GM19035 (cell line): ENCODE measurements around the gene PRKCQ.
A peak's percentile ranks its signal among the peaks of the same experiment; 100 is the strongest.
"Not testable (repeated sequence)": the region's sequence is repeated elsewhere in the genome, so short reads cannot be mapped to it uniquely, and the experiment has no call there.

Experiments
- ATAC-seq: cut with Tn5 transposase; IDR thresholded peaks from one replicate; pipeline ENCODE4 v1.9.1; 2021; ENCODE audit not compliant: unreplicated experiment

The PRKCQ gene

GRCh38 chr10:6597478-6597877 is 17.4 kb upstream of the PRKCQ start:
- no peak for ATAC-seq

GRCh38 chr10:6595499-6595898 is 15.4 kb upstream of the PRKCQ start:
- ATAC-seq = no peak

- no peak for ATAC-seq
Observed at GRCh38 chr10:6593241-6593671, 13.2 kb upstream of the PRKCQ start.

- ATAC-seq = no peak
Observed at GRCh38 chr10:6592080-6592479, 12.0 kb upstream of the PRKCQ start.

- ATAC-seq = no peak
Observed at GRCh38 chr10:6591668-6592067, 11.6 kb upstream of the PRKCQ start.

- ATAC-seq = no peak
Observed at GRCh38 chr10:6590100-6590499, 10.0 kb upstream of the PRKCQ start.

GRCh38 chr10:6589287-6590094 is 9.4 kb upstream of the PRKCQ start:
- no peak for ATAC-seq

- no peak for ATAC-seq
Observed at GRCh38 chr10:6588845-6589244, 8.8 kb upstream of the PRKCQ start.

GRCh38 chr10:6588082-6588481 is 8.0 kb upstream of the PRKCQ start:
- ATAC-seq = no peak

- no peak for ATAC-seq
Observed at GRCh38 chr10:6586501-6586900, 6.4 kb upstream of the PRKCQ start.

GRCh38 chr10:6583447-6583846 is 3.4 kb upstream of the PRKCQ start:
- no peak for ATAC-seq

- not testable (repeated sequence) for ATAC-seq
Observed at GRCh38 chr10:6582913-6583312, 2.8 kb upstream of the PRKCQ start.

GRCh38 chr10:6582298-6582697 is 2.2 kb upstream of the PRKCQ start:
- ATAC-seq = no peak

- ATAC-seq = no peak
Observed at GRCh38 chr10:6581778-6582228, 1.7 kb upstream of the PRKCQ start.

GRCh38 chr10:6581223-6581622 is 1.1 kb upstream of the PRKCQ start:
- ATAC-seq = not testable (repeated sequence)

- peak; percentile 92 for ATAC-seq
Observed at GRCh38 chr10:6580279-6581029, 378 bp upstream of the PRKCQ start.

- ATAC-seq = no peak
Observed at GRCh38 chr10:6579183-6579903, 733 bp downstream of the PRKCQ start.

GRCh38 chr10:6578795-6579182 is 1.3 kb downstream of the PRKCQ start:
- ATAC-seq = no peak

- no peak for ATAC-seq
Observed at GRCh38 chr10:6578251-6578771, 1.8 kb downstream of the PRKCQ start.

GRCh38 chr10:6576326-6576725 is 3.8 kb downstream of the PRKCQ start:
- no peak for ATAC-seq

GRCh38 chr10:6574664-6575176 is 5.4 kb downstream of the PRKCQ start:
- ATAC-seq = no peak
